PC-9 (cell line): ENCODE results near the gene PAQR6. TPM values are rescaled to one million over a fixed set of nuclear protein-coding genes. Genes with fewer than 3 reads are reported as not detected.

ENCODE experiments used
- BruUV-seq: library from RNA; stranded (reverse); fragments of 400-500 nt; replicated peaks from 2 replicates; lab custom pipeline; 2021; lab: Mats Ljungman, UMichigan
- CTCF ChIA-PET: fragments of 300-600 bp; sonication (Branson Sonifier 250); formaldehyde crosslinking; loops from one replicate; lab custom pipeline; 2022; ENCODE audit warnings: antibody characterized with exemption; lab: Charles Lee
- POLR2A ChIA-PET: fragments of 300-600 bp; sonication (Branson Sonifier 250); formaldehyde crosslinking; loops from one replicate; lab custom pipeline; 2022; ENCODE audit warnings: antibody characterized with exemption; ENCODE audit not compliant: unreplicated experiment; lab: Charles Lee
- DNase-seq, 2 experiments: peaks; one replicate each; pipeline versions ENCODE4 v3.0.0 to v3.0.0-alpha.2; 2015 to 2022; ENCODE audit warnings: mixed read lengths in 1 of 2
- H2AFZ ChIP-seq: fragments of 200-600 bp; sonication (generic); 2 replicates; pipeline ENCODE4 v1.8.1; 2017; ENCODE audit warnings: antibody characterized with exemption
- H3F3A ChIP-seq: fragments of 200-600 bp; sonication (generic); 2 replicates; pipeline ENCODE4 v1.8.1; 2017; ENCODE audit warnings: antibody characterized with exemption, mild to moderate bottlenecking, low read depth; ENCODE audit not compliant: insufficient read depth
- H3K27ac ChIP-seq: fragments of 200-600 bp; sonication (generic); 2 replicates; pipeline ENCODE4 v1.6.1; 2016; ENCODE audit warnings: mixed run types
- H3K27me3 ChIP-seq: fragments of 200-600 bp; sonication (generic); 2 replicates; pipeline ENCODE4 v1.6.1; 2016; ENCODE audit warnings: low read depth, mixed run types; ENCODE audit not compliant: insufficient read depth
- H3K36me3 ChIP-seq: fragments of 200-600 bp; sonication (generic); 2 replicates; pipeline ENCODE4 v1.6.1; 2016; ENCODE audit warnings: low read depth, mixed run types
- H3K4me1 ChIP-seq: fragments of 200-600 bp; sonication (generic); replicated peaks from 2 replicates; pipeline ENCODE4 v1.6.1; 2016; ENCODE audit warnings: mixed run types; ENCODE audit not compliant: insufficient read depth
- H3K4me2 ChIP-seq: fragments of 200-600 bp; sonication (generic); 2 replicates; pipeline ENCODE4 v1.6.1; 2017; ENCODE audit warnings: mixed run types
- H3K4me3 ChIP-seq: fragments of 200-600 bp; sonication (generic); 2 replicates; pipeline ENCODE4 v1.6.1; 2016; ENCODE audit warnings: mixed run types
- H3K79me2 ChIP-seq: fragments of 200-600 bp; sonication (generic); 2 replicates; pipeline ENCODE4 v1.6.1; 2017; ENCODE audit warnings: low read depth, mixed run types
- H3K9me2 ChIP-seq: fragments of 200-600 bp; sonication (generic); 2 replicates; pipeline ENCODE4 v1.8.1; 2017; ENCODE audit warnings: mild to moderate bottlenecking; ENCODE audit not compliant: insufficient read depth
- H3K9me3 ChIP-seq: fragments of 200-600 bp; sonication (generic); 2 replicates; pipeline ENCODE4 v1.8.1; 2016; ENCODE audit warnings: low read depth; ENCODE audit not compliant: insufficient read depth
- H4K20me1 ChIP-seq: fragments of 200-600 bp; sonication (generic); 2 replicates; pipeline ENCODE4 v1.8.1; 2017; ENCODE audit not compliant: insufficient read depth
- EZH2 ChIP-seq: fragments of 200-600 bp; sonication (generic); IDR thresholded peaks from 2 replicates; pipeline ENCODE4 v1.8.0; 2017; ENCODE audit warnings: antibody characterized with exemption, low read depth
- intact Hi-C: fragments of 100-400 bp; cut with micrococcal nuclease; formaldehyde crosslinking; loops from one replicate; pipeline ENCODE4 v1.10.0; 2022; ENCODE audit not compliant: unreplicated experiment
- total RNA-seq: library from RNA; stranded (reverse); gene quantifications from 2 replicates; pipeline ENCODE4 v1.2.3, GENCODE V29; 2021
- TF ChIP-seq, protein P1 (sequence below): fragments of 200-600 bp; sonication (generic); conservative IDR thresholded peaks from 2 replicates; pipeline ENCODE4 v1.6.1; 2017; ENCODE audit warnings: mixed run types, antibody characterized with exemption, mild to moderate bottlenecking, moderate library complexity

The PAQR6 gene
- total RNA-seq, 1 experiment from 2014 or later, result 12.3 TPM

DNA sequence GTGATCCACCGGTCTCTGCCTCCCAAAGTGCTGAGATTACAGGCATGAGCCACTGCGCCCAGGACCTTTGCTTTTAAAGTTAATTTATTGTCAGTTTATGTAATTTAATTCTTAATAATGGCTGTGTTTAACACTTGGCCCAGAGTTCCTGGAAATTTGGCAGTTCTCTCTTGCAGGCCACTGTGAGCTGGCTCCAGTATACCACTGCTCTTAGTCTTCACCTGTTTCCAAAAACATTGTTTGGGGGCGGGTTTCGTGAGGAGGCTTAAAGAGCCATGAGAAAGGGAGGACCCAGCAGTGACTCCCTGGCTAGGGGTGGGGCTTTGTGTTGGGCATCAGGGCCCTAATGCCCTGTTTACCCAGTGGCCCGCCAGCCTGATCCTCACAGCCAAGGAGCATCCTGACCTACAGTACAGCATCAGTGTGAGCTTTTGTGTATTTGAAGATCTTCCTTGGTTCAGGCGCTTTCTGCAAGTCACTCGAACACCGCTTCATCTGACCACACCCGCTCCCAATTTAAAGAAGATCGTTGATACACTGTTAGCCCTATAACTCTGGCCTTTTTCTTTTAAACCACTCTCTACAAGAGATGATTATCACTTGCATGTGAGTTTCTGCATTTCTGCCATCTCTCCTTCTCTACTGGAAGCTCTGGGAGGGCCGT is 17.9 kb downstream of the PAQR6 start:
- Histone ChIP-seq H3F3A (peaks cover 8% of the 10 kb centered on the region), H3K9me3 (no peaks in the 10 kb centered on the region)

DNA sequence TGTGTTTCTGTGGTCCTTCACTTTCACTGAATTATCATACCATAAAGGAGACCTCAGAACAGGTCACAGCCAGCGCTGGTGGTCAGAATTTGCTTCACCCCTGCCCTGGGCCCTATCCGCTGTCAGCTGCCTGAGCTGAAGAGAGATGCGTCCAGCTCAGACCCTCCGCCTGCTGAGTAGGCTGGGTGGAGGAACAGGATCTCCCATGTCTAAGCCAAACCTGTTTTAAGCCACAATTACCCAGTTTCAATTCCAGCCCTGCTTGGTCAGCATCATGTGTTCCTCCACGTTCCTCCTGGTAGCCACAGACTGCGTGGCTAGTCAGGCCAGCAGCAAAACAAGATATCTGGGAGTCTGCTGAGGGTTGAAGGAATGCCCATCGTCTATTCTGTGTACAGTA is 19.4 kb downstream of the PAQR6 start:
- BruUV-seq, result no TSS peak
- H3K27ac ChIP-seq, result no peak overlapping the region
- H3K4me2 ChIP-seq, result no peak overlapping the region
- ChIA-PET POLR2A (no interaction called here), CTCF (no interaction called here)
- H3F3A ChIP-seq, result peaks cover 11% of the 10 kb centered on the region
- TF ChIP-seq, protein P1, sequence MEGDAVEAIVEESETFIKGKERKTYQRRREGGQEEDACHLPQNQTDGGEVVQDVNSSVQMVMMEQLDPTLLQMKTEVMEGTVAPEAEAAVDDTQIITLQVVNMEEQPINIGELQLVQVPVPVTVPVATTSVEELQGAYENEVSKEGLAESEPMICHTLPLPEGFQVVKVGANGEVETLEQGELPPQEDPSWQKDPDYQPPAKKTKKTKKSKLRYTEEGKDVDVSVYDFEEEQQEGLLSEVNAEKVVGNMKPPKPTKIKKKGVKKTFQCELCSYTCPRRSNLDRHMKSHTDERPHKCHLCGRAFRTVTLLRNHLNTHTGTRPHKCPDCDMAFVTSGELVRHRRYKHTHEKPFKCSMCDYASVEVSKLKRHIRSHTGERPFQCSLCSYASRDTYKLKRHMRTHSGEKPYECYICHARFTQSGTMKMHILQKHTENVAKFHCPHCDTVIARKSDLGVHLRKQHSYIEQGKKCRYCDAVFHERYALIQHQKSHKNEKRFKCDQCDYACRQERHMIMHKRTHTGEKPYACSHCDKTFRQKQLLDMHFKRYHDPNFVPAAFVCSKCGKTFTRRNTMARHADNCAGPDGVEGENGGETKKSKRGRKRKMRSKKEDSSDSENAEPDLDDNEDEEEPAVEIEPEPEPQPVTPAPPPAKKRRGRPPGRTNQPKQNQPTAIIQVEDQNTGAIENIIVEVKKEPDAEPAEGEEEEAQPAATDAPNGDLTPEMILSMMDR, result no peak
- TF ChIP-seq EZH2, result no peak
- no peaks in the 10 kb centered on the region for H3K9me3 ChIP-seq
- no peak for DNase-seq
- intact Hi-C loops, result loop anchor here (5.0 kb wide), 2 partner anchors 219 to 226 kb away; no protein-coding TSS in a partner anchor
- H4K20me1 ChIP-seq, result no peaks in the 10 kb centered on the region
- 0 out of 2 replicates have a peak, but pooled peaks cover 8% of the 10 kb centered on the region for H3K36me3 ChIP-seq
- H3K4me1 ChIP-seq, result 0 out of 2 replicates have a peak, but pooled peaks cover 5% of the 10 kb centered on the region
- H3K27me3 ChIP-seq, result no peaks in the 10 kb centered on the region
- H2AFZ ChIP-seq, result no peak overlapping the region
- H3K4me3 ChIP-seq, result no peak overlapping the region
- no peaks in the 10 kb centered on the region for H3K9me2 ChIP-seq
- no peaks in the 10 kb centered on the region for H3K79me2 ChIP-seq

More for the DNA sequence above, 17.9 kb downstream of the PAQR6 start:
- Histone ChIP-seq H3K4me2 (no peak overlapping the region), H3K79me2 (no peaks in the 10 kb centered on the region), H3K27ac (no peak overlapping the region), H3K27me3 (no peaks in the 10 kb centered on the region), H3K4me1 (0 out of 2 replicates have a peak, but pooled peaks cover 3% of the 10 kb centered on the region), H2AFZ (no peak overlapping the region), H4K20me1 (no peaks in the 10 kb centered on the region), H3K9me2 (no peaks in the 10 kb centered on the region), H3K4me3 (no peak overlapping the region), H3K36me3 (no peaks in the 10 kb centered on the region)
- intact Hi-C loops, result loop anchor here (5.0 kb wide), 2 partner anchors 217 to 228 kb away; no protein-coding TSS in a partner anchor
- DNase-seq, result no peak
- TF ChIP-seq EZH2, result no peak
- TF ChIP-seq, protein P1, result no peak
- CTCF ChIA-PET, result interaction anchor here (0.6 kb wide), 1 partner anchor 169 kb away, joined by 3 read pairs; the partner anchor contains the start of gene RAB25
- POLR2A ChIA-PET, result interaction anchor here (0.7 kb wide), 1 partner anchor 147 kb away, joined by 3 read pairs; no protein-coding TSS in a partner anchor
- no TSS peak for BruUV-seq

DNA sequence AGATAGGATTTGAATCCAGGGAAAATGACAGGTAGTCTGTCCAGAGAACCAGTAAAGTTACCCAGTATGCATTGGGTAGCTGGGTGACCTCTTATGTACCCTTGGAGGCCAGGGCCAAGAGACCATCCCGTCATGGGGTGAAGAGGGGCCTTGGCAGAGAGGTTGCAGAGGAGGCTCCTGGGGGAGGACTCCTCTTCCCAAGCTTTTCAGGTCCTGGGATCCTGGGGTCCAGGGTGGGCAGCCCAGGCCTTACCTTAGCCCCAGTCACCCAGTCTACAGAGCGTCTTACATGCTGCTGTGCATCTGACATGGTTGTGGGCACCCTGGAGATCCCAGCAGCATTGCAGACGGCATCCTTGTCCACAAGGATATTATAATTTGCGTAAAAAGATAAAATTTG is 21.1 kb downstream of the PAQR6 start:
- H4K20me1 ChIP-seq, result no peaks in the 10 kb centered on the region; the same call in 1 of the 2 replicates
- H3K4me3 ChIP-seq, result no peak overlapping the region
- no peaks in the 10 kb centered on the region for H3K79me2 ChIP-seq
- no peaks in the 10 kb centered on the region for H3K9me3 ChIP-seq
- H3F3A ChIP-seq, result peaks cover 11% of the 10 kb centered on the region
- H3K27me3 ChIP-seq, result no peaks in the 10 kb centered on the region
- 0 out of 2 replicates have a peak, but pooled peaks cover 8% of the 10 kb centered on the region for H3K36me3 ChIP-seq
- no peak overlapping the region for H3K4me2 ChIP-seq
- POLR2A ChIA-PET, result no interaction called here
- CTCF ChIA-PET, result no interaction called here
- TF ChIP-seq EZH2, result no peak
- TF ChIP-seq, protein P1, result no peak
- no peak overlapping the region for H2AFZ ChIP-seq
- no TSS peak for BruUV-seq
- no peak for DNase-seq
- intact Hi-C loops, result loop anchor here (5.0 kb wide), 2 partner anchors 221 to 224 kb away; no protein-coding TSS in a partner anchor
- H3K4me1 ChIP-seq, result 0 out of 2 replicates have a peak, but pooled peaks cover 5% of the 10 kb centered on the region
- no peak overlapping the region for H3K27ac ChIP-seq
- no peaks in the 10 kb centered on the region for H3K9me2 ChIP-seq
